Measurements from ENCODE around the gene PIEZO2.
"Not testable (repeated sequence)": the region's sequence is repeated elsewhere in the genome, so short reads cannot be mapped to it uniquely, and the experiment has no call there.

PIEZO2 gene

DNA sequence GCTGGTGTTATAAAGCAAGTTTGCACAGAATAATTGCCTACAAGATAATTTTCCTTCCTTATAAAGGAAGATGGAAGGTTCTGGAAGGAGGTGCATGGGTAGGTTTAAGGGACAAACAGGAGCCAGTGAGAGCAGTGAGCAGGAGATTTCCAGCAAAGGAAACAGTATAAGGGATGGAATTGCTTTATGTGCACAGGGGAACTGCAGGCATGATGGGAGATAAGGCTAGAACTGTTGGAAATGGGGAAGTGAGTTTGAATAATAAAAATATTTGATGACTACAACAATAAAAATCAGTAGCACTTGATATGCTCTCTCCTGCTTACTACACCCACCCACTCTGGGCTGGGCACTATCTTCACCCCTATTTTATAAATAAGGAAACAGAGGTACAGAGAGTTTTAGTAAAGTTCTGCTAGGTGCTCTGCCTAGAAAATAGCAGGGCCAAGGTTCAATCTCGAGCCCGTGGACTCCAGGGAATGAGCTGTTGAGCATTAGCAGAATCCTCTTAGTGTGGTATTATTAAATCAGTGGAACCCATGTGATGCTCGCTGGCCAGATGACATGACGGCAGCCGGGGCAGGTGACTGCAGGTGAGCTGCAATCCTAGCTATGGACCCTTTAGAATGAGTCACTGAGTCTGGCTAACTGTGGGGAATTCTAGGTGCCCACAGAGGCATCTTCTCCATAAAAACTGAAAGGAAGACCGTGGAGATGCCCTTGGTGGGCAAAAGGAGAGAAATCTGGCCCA lies 302.5 kb downstream of the PIEZO2 start:
- H3K36me3 ChIP-seq = no peaks in the 10 kb centered on the region
- peaks cover under 1% of the 10 kb centered on the region; the same call in 1 of the 2 replicates for H3K4me1 ChIP-seq
- no peak for DNase-seq
- H3K27me3 ChIP-seq = no peaks in the 10 kb centered on the region
- no peak overlapping the region for H3K4me3 ChIP-seq (ENCODE audit: low read depth, low read length)
- no peaks in the 10 kb centered on the region for H3K9me3 ChIP-seq
- TF ChIP-seq, protein P1, sequence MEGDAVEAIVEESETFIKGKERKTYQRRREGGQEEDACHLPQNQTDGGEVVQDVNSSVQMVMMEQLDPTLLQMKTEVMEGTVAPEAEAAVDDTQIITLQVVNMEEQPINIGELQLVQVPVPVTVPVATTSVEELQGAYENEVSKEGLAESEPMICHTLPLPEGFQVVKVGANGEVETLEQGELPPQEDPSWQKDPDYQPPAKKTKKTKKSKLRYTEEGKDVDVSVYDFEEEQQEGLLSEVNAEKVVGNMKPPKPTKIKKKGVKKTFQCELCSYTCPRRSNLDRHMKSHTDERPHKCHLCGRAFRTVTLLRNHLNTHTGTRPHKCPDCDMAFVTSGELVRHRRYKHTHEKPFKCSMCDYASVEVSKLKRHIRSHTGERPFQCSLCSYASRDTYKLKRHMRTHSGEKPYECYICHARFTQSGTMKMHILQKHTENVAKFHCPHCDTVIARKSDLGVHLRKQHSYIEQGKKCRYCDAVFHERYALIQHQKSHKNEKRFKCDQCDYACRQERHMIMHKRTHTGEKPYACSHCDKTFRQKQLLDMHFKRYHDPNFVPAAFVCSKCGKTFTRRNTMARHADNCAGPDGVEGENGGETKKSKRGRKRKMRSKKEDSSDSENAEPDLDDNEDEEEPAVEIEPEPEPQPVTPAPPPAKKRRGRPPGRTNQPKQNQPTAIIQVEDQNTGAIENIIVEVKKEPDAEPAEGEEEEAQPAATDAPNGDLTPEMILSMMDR (IDR thresholded peaks at IDR 0.05; ENCODE audit: low read depth, low read length) = no peak

DNA sequence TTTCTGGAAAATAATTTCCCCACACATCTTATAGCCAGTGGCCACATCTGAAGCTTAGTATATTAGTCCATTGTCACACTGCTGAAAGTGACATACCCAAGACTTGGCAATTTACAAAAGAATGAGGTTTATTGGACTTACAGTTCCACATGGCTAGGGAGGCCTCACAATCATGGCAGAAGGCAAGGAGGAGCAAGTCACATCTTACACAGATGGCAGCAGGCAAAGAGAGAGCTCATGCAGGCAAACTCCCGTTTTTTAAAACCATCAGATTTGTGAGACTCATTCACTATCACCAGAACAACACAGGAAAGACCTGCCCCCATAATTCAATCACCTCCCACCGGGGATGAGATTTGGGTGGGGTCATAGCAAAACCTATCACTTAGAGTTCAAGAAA lies 303.3 kb downstream of the PIEZO2 start:
- not testable (repeated sequence) for H3K9me3 ChIP-seq; H3K4me3 ChIP-seq (ENCODE audit: low read depth, low read length); H3K36me3 ChIP-seq; H3K4me1 ChIP-seq; DNase-seq; H3K27me3 ChIP-seq

DNA sequence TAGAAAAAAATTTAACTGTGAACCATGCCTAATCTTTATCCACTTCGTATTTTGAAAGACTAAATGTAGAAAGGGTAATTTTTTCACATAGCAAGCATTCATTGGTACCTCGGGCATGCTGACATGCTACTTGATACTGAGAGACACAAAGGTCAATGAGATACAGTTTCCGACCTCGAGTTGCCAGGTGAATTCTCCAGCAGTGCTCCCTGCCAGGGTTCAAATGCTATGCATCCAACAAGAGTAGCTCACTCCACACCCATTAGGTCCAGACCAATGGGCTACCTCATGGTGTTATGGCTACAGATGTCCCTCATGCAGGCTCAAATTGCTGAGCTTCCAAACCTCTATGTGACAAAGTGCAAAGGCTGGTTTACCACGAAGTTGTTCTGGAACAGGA lies 305.8 kb downstream of the PIEZO2 start:
- no peak overlapping the region for H3K4me3 ChIP-seq (ENCODE audit: low read depth, low read length)
- H3K36me3 ChIP-seq = no peaks in the 10 kb centered on the region
- no peak for DNase-seq
- H3K27me3 ChIP-seq = no peaks in the 10 kb centered on the region
- H3K4me1 ChIP-seq = no peaks in the 10 kb centered on the region
- no peaks in the 10 kb centered on the region for H3K9me3 ChIP-seq
- TF ChIP-seq, protein P1 (IDR thresholded peaks at IDR 0.05; ENCODE audit: low read depth, low read length) = no peak

DNA sequence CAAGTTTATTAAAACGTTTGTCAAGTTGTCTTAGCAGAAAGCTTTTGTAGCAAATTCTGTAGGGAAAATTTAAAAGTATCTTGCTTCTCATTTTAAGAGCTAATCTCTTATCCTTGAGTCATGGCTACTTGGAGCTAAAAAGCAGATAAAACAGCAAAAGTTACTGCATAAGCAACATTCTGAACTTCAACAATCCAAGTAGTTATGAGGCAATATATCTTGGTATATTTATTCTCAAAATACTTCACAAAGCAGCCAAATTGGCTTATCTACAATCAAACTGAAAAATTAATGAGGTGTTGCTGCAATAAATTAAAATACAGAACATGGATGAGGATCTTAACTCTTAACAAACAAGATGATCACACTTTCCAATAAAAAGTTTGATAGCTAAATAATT lies 306.5 kb downstream of the PIEZO2 start:
- H3K27me3 ChIP-seq = no peaks in the 10 kb centered on the region
- TF ChIP-seq, protein P1 (IDR thresholded peaks at IDR 0.05; ENCODE audit: low read depth, low read length) = no peak

DNA sequence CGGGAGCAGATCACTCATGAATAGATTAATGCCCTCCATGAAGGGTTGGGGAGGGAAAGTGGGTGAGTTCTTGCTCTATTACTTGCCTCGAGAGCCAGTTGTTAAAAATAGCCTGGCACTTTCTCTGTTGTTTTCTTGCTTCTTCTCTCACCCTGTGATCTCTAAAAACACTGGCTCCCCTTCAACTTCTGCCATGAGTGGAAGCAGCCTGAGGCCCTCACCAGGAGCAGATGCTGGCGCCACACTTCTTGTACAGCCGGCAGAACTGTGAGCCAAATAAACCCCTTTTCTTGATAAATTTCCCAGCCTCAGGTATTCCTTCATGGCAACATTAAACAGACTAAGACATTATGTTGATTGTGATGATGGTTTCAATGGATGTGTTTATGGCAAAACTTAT lies 307.0 kb downstream of the PIEZO2 start:
- no peaks in the 10 kb centered on the region for H3K27me3 ChIP-seq
- DNase-seq = no peak
- TF ChIP-seq, protein P1 (IDR thresholded peaks at IDR 0.05; ENCODE audit: low read depth, low read length) = no peak

More for the DNA sequence above, 306.5 kb downstream of the PIEZO2 start:
- Histone ChIP-seq H3K4me3 (ENCODE audit: low read depth, low read length) (no peak overlapping the region), H3K9me3 (no peaks in the 10 kb centered on the region), H3K36me3 (no peaks in the 10 kb centered on the region), H3K4me1 (no peaks in the 10 kb centered on the region)
- no peak for DNase-seq

DNA sequence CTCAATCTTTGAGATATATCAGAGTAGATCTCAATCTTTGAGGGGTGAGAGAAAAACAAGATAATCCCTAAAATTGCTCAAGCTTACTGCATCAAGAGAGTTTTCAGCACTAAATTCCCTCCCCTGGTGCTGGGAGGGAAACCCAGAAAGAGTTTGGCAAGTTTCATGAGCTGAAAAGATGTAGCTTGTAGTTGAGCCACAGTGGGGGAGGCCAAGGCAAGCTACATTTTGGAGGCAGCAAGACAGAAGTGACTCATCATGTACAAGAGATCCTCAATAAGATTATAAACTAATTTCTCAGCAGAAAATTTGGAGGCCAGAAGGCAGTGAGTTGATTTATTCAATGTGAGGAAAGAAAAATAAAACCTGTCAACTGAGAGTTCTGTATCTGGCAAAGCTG lies 308.2 kb downstream of the PIEZO2 start:
- no peak for DNase-seq
- no peaks in the 10 kb centered on the region for H3K36me3 ChIP-seq
- H3K9me3 ChIP-seq = no peaks in the 10 kb centered on the region
- H3K27me3 ChIP-seq = no peaks in the 10 kb centered on the region
- TF ChIP-seq, protein P1 (IDR thresholded peaks at IDR 0.05; ENCODE audit: low read depth, low read length) = no peak
- no peak overlapping the region for H3K4me3 ChIP-seq (ENCODE audit: low read depth, low read length)
- H3K4me1 ChIP-seq = no peaks in the 10 kb centered on the region

More for the DNA sequence above, 307.0 kb downstream of the PIEZO2 start:
- no peaks in the 10 kb centered on the region for H3K4me1 ChIP-seq
- no peak overlapping the region for H3K4me3 ChIP-seq (ENCODE audit: low read depth, low read length)
- no peaks in the 10 kb centered on the region for H3K9me3 ChIP-seq
- no peaks in the 10 kb centered on the region for H3K36me3 ChIP-seq
